ENCODE data around the gene PALLD.
"Not testable (repeated sequence)": the region's sequence is repeated elsewhere in the genome, so short reads cannot be mapped to it uniquely, and the experiment has no call there.

The PALLD gene

GRCh38 chr4:168498251-168498650 is 1.4 kb downstream of the PALLD start:
- DNase-seq: no peak

GRCh38 chr4:168499241-168499640 is 2.4 kb downstream of the PALLD start:
- DNase-seq: no peak

GRCh38 chr4:168501407-168501806 is 4.6 kb downstream of the PALLD start:
- DNase-seq: no peak

DNA sequence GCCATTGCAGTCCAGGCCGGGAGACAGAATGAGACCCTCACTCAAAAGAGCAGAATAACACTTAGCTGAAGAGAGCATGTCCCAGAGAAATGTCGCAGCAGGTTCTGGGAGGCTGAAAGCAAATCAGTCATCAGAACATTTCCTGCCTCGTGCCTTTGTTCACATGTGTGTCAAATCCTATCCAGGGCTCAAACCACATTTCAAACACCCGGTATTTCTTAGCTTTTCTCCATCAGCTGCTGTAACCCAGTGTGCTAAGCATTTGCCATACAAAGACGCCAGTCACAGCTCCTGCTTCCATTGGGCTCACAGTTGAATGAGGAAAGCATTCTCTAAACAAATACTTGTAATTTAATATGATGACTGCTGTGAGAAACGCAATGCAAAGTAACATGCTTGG is 6.0 kb downstream of the PALLD start:
- DNase-seq: no peak

DNA sequence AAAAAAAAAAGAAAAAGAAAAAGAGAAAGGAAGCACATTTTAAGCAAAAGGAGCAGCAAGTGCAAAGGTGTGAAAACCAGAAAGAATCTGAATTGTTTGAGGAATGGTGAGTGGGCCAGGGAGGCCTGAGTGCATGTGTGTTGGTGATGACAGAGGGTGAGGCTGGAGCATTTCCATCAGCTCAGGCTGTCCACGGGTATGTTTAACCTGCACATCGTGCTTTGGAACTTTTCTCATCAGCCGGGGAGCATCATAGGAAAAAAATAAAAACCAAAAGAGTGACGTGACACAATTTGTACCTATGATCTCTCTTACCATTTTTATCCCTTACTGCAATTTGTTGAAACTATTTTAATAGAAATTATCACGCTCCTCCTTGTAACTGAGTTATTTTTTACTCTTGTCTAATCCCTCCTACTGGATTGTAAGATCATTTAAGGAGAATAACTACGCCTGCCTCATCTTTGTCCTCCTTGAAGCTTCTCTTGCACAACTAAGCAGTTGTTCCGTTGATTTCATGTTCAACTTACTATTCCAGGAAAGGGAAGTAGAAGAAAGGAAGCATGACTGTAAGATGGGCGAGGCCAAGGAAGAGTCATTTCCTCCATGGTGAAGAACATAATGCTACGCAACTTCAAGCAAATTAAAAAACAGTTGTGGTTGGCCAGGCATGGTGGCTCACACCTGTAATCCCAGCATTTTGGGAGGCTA is 7.0 kb downstream of the PALLD start:
- DNase-seq: no peak

- no peak for DNase-seq
Measured at GRCh38 chr4:168504526-168504925, 7.7 kb downstream of the PALLD start.

DNA sequence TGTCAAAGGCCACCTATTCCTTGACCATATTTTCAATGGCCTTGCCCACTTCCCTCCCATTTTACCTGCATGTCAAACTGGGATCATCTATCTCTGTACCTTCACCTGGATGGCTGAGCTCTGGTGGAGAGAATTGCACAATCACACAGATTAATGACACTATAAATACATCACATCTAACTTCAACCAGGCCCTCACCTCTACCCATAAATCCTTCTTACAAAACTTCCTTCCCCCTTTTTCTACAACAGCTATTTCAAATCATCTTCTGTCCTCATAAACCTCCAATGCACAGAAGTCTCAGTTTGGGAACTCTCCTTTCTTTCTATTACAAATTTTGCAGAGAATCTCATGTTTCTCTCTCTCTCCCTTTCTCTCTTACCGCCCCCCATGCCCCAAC is 9.2 kb downstream of the PALLD start:
- DNase-seq: no peak

DNA sequence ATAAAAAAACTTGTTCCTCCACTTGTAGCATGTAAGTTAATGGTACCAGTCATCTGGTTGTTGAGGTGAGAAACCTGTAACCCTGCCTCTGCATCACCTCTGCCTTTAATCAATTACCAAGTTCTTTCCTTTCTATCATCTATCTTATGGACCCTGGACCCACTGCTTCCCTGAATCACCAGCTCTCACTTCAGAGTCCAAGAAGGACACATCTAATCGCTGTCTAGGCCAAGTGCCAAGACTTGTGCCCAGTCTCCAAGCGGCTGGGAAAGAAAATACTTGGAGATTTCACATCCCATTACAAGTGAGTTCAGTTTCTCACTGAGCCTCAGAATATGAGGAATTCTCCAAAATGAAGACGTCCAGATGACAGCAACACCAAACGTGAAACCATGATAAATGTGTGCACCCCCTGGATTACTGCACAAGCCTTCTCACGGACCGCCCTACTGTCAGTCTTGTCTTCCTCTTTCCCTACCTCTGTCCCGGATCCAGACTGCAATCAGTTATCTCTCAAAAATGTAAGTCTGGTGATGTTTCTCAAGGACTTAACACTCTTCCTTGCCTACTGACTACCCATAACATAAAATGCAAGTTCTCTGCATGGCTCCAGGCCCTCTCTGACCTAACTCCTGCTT is 10.4 kb downstream of the PALLD start:
- no peak for DNase-seq

DNA sequence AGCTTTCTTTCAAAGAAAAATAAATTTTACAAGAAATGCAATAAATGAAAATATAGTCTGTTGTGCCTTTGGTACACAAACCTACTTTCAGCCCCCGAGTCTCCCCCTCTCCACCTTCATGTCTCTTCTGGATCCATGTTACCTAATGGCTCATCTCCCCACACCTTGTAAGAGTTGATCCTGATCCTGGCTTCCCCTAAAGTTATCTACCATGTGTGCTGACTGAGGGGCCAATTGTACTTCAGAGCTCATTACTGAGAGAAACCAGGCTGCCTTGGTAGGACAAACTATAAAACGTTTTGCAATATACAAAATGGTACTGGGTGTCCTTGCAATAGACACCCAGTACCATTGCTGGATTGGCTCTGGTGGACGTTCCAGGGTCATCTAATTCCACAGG is 11.8 kb downstream of the PALLD start:
- no peak for DNase-seq

DNA sequence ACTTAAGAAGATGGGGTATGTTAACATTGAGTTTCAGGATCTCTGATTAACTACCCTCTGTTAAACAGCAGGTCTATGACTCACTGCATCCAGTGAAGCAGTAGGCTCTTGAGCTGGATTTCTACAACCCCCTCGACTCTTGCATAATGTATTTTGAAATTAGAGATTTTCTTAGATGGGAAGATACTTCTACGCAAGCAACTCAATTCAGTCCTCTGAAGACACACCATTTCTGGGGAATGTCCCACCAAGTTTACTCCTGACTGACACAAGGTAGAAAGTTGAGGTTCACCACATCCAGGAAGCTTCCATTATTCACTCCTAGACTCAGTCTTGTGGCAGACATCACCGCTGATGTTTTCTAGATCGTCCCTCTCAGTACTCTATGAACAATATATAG is 12.9 kb downstream of the PALLD start:
- no peak for DNase-seq

GRCh38 chr4:168511780-168512489 is 15.1 kb downstream of the PALLD start:
- DNase-seq: peak; percentile 47

DNA sequence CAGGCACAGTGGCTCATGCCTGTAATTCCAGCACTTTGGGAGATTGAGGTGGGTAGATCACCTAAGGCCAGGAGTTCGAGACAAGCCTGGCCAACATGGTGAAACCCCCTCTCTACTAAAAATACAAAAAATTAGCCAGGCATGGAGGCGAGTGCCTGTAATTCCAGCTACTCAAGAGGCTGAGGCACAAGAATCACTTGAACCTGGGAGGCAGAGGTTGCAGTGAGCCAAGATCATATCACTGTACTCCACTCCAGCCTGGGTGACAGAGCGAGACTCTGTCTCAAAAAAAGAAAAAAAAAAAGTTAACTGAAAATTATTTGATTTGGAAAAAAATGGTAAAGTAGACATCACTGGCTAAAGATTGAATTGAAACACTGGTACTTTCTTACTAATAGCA is 17.0 kb downstream of the PALLD start:
- DNase-seq: not testable (repeated sequence)

DNA sequence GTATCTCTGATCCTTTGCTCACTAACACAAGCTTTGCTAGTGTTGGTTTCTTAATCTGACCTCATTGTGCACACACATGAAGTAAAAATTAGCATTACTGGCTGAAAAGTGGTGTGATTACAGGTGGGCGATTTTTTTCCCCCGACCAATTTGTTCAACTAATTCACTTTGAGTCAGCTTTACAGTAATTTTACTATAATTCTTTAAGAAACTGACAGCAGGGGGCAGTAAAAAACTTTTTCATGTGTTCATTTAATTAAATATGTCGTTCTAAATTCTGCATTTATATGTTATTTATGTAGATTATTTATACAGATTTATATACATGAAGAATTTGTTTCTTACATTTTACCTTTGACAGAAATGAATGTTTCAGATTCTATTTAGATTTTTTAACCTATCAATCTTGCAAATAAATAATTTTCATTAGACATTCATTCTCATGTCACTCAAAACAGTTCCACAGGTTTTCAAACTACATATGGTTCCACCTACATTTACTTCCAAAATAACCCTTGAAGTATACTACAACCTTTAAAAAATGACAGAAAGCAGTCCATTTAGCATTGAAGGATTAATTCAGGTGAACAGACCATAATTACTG is 17.5 kb downstream of the PALLD start:
- DNase-seq: no peak

GRCh38 chr4:168515222-168516011 is 18.6 kb downstream of the PALLD start:
- no peak for DNase-seq

GRCh38 chr4:168516841-168517240 is 20.0 kb downstream of the PALLD start:
- DNase-seq: no peak

GRCh38 chr4:168519576-168519975 is 22.7 kb downstream of the PALLD start:
- DNase-seq: no peak

- DNase-seq: no peak
Measured at GRCh38 chr4:168521721-168522120, 24.9 kb downstream of the PALLD start.

DNA sequence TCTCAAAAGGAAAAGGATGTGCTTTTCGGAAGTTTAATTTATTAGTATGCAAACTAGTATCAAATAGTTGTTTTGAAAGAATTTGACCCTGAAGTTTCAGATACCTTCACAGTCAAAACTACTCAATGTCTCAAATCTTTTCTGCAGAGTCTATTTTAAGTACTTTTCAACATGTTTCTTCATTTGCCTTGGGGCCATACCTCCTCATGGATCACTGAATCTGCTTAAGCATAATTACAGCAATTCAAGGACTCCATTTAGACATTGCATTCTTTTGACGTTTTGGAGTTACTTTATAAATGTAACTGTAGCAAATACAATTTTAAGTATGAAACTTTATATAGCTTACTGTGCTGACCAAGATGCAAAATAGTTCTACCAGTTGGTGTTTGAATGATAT is 25.5 kb downstream of the PALLD start:
- no peak for DNase-seq

- DNase-seq: no peak
Measured at GRCh38 chr4:168522829-168523489, 26.1 kb downstream of the PALLD start.

- DNase-seq: no peak
Measured at GRCh38 chr4:168524006-168524405, 27.2 kb downstream of the PALLD start.

GRCh38 chr4:168524897-168525296 is 28.0 kb downstream of the PALLD start:
- no peak for DNase-seq

DNA sequence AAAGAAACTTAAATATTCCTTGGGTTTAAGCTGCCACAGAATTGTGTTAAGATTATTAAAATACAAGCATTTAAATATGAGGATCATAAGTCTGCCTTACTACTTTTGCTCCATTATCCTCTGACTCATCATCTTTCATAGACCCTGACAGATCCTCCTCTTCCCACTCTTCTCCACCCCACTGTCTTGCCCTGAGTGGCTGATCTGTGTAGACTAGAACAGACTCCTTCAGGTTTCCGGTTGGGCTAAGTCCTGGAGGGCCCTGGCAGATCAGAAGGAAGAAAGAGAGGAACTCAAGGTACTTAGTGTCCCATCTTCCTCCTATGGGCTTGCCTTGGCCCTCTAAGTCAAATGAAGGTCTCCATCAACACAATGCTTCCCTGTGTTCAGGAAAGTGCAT is 30.7 kb downstream of the PALLD start:
- DNase-seq: no peak

All from activated CD4-positive, alpha-beta T cell treated with anti-CD3 and anti-CD28 coated beads for 1 hour (primary cell).